ENCODE results near the gene INO80D. TPM values are rescaled to one million over a fixed set of nuclear protein-coding genes. Genes with fewer than 3 reads are reported as not detected.
"Not testable (repeated sequence)": the region's sequence is repeated elsewhere in the genome, so short reads cannot be mapped to it uniquely, and the experiment has no call there.

The INO80D gene
- total RNA-seq, 4 donors from 2014 or later = 11.0 to 28.6 (median 21.2) TPM

GRCh38 chr2:206045251-206045650, 40.7 kb downstream of the INO80D start:
- Histone ChIP-seq H3K27me3 (no peaks in the 10 kb centered on the region), H3K27ac (no peak overlapping the region), H3K36me3 (peaks cover 0 to 60% of the 10 kb centered on the region in 2 donors), H3K9me3 (no peaks in the 10 kb centered on the region), H3K4me3 (no peak overlapping the region), H3K4me1 (no peaks in the 10 kb centered on the region)
- 100% methylated on average over 1 of the region's 1 CpG; no CpG with 5 or more reads in 1 of the 2 donors for WGBS, 2 donors (ENCODE audit: low coverage in 1 of 2)
- TF ChIP-seq CTCF (IDR thresholded peaks at IDR 0.05) (no peak), EP300 (IDR thresholded peaks at IDR 0.05) (no peak), POLR2AphosphoS5 (IDR thresholded peaks at IDR 0.05) (no peak), POLR2A (IDR thresholded peaks at IDR 0.05) (no peak)
- ATAC-seq = no peak

DNA sequence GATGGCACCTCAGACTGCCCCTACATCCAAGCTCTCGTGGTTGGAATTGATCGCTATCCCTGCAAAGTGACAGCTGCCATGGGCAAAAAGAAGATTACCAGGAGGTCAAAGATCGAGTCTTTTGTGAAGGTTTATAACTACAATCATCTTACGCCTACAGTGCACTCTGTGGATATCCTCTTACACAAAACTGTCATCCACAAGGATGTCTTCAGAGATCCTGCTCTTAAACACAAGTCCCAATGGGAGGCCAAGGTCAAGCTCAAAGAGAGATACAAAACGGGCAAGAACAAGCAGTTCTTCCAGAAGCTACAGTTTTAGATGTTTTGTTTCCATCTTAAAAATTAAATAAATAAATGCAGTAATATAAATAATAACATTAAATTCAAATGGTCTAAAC, 45.4 kb downstream of the INO80D start:
- Histone ChIP-seq H3K36me3 (peaks cover 0 to 70% of the 10 kb centered on the region in 2 donors), H3K27ac (no peak overlapping the region), H3K9me3 (no peaks in the 10 kb centered on the region), H3K4me1 (no peaks in the 10 kb centered on the region), H3K4me3 (no peak overlapping the region), H3K27me3 (no peaks in the 10 kb centered on the region)
- TF ChIP-seq POLR2AphosphoS5 (IDR thresholded peaks at IDR 0.05) = no peak
- no peak for TF ChIP-seq CTCF (IDR thresholded peaks at IDR 0.05)
- no peak for TF ChIP-seq POLR2A (IDR thresholded peaks at IDR 0.05)
- no peak for TF ChIP-seq EP300 (IDR thresholded peaks at IDR 0.05)
- no peak for ATAC-seq
- 64 to 86% methylated on average over 1 to 5 of the region's 5 CpGs for WGBS, 2 donors (ENCODE audit: low coverage in 1 of 2)

DNA sequence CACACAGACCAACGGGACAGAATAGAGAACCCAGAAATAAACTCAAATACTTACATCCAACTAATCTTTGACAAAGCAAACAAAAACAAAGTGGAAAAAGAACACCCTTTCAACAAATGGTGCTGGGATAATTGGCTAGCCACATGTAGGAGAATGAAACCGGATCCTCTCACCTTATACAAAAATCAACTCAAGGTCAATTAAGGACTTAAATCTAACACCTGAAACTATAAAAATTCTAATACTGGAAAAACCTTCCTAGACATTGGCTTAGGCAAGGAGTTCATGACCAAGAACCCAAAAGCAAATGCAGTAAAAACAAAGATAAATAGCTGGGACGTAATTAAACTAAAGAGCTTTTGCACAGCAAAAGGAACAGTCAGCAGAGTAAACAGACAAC, 50.6 kb downstream of the INO80D start:
- not testable (repeated sequence) for H3K4me3 ChIP-seq, ATAC-seq, H3K4me1 ChIP-seq, H3K27ac ChIP-seq, H3K27me3 ChIP-seq
- peaks cover 0 to 56% of the 10 kb centered on the region in 2 donors for H3K36me3 ChIP-seq
- peaks cover 0 to 10% (median 0%) of the 10 kb centered on the region in 3 donors for H3K9me3 ChIP-seq
- WGBS, 2 donors (ENCODE audit: low coverage in 1 of 2) = 89 to 100% methylated on average over 2 of the region's 3 CpGs

DNA sequence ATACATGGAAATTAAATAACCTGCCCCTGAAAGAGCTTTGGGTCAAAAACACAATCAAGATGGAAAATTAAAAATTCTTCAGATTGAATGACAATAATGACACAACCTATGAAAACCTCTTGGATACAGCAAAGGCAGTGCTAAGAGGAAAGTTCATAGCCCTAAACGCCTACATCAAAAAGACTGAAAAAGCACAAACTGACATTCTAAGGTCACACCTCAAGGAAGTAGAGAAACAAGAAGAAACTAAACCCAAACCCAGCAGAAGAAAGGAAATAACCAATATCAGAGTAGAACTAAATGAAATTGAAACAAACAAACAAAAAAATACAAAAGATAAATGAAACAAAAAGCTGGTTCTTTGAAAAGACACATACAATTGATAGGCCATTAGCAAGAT, 52.5 kb downstream of the INO80D start:
- ATAC-seq = not testable (repeated sequence)
- H3K9me3 ChIP-seq = peaks cover 0 to 10% (median 0%) of the 10 kb centered on the region in 3 donors

DNA sequence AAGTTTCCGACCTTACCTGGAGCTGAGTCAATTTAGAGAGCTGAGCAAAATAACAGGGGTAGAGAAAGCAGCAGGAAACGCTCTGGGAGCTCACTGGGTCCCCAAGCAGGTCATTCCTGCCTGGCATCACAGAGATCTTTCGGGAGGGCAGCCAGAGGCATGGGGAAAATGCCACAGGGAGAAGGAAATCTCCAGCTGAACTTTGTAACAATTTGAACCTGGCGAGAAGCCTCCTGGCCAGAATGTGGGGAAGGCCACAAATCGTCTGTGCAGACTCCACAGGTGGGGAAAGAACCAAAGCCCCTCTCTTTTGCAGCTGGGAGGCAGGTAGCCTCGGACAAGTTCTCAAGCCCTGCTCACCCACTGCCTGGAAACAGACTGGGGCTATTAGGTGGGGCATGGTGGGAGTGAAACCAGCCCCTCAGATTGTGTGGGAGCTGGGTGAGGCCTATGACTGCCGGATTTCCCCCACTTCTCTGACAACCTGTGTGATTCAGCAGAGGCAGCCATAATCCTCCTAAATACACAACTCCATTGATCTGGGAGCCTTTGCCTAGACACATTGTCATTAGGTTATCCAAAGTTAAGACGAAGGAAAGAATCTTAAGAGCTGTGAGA, 53.9 kb downstream of the INO80D start:
- H3K9me3 ChIP-seq = peaks cover 0 to 10% (median 0%) of the 10 kb centered on the region in 3 donors
- H3K27ac ChIP-seq = no peak overlapping the region
- peaks cover 0 to 54% of the 10 kb centered on the region in 2 donors for H3K36me3 ChIP-seq
- TF ChIP-seq EP300 (IDR thresholded peaks at IDR 0.05) (no peak), POLR2A (IDR thresholded peaks at IDR 0.05) (no peak), POLR2AphosphoS5 (IDR thresholded peaks at IDR 0.05) (no peak), CTCF (IDR thresholded peaks at IDR 0.05) (no peak)
- H3K4me3 ChIP-seq = no peak overlapping the region
- H3K27me3 ChIP-seq = no peaks in the 10 kb centered on the region
- 75 to 88% methylated on average over 3 to 6 of the region's 8 CpGs for WGBS, 2 donors (ENCODE audit: low coverage in 1 of 2)
- H3K4me1 ChIP-seq = no peaks in the 10 kb centered on the region
- no peak for ATAC-seq

More for the DNA sequence above, 52.5 kb downstream of the INO80D start:
- H3K4me3 ChIP-seq, H3K4me1 ChIP-seq, H3K27me3 ChIP-seq, H3K27ac ChIP-seq: not testable (repeated sequence)
- peaks cover 0 to 52% of the 10 kb centered on the region in 2 donors for H3K36me3 ChIP-seq
- 93 to 100% methylated on average over 1 of the region's 1 CpG for WGBS, 2 donors (ENCODE audit: low coverage in 1 of 2)

GRCh38 chr2:206031162-206031784, 54.7 kb downstream of the INO80D start:
- no peak overlapping the region for H3K27ac ChIP-seq
- 54 to 100% methylated on average over 3 of the region's 11 CpGs for WGBS, 2 donors (ENCODE audit: low coverage in 1 of 2)
- H3K9me3 ChIP-seq = peaks cover 0 to 10% (median 0%) of the 10 kb centered on the region in 3 donors
- H3K4me1 ChIP-seq = no peaks in the 10 kb centered on the region
- TF ChIP-seq CTCF (IDR thresholded peaks at IDR 0.05) (no peak), POLR2AphosphoS5 (IDR thresholded peaks at IDR 0.05) (no peak)
- no peaks in the 10 kb centered on the region for H3K27me3 ChIP-seq
- no peak overlapping the region for H3K4me3 ChIP-seq
- peaks cover 0 to 50% of the 10 kb centered on the region in 2 donors for H3K36me3 ChIP-seq
- ATAC-seq = no peak
